GOT3 (cell line): Measurements from ENCODE around the gene CCDC112.
"Not testable (repeated sequence)": the region's sequence is repeated elsewhere in the genome, so short reads cannot be mapped to it uniquely, and the experiment has no call there.

ENCODE experiments used
- DNase-seq: peaks from one replicate; lab custom pipeline; 2025; ENCODE audit warnings: mixed read lengths; lab: John Stamatoyannopoulos, UW

The CCDC112 gene

DNA sequence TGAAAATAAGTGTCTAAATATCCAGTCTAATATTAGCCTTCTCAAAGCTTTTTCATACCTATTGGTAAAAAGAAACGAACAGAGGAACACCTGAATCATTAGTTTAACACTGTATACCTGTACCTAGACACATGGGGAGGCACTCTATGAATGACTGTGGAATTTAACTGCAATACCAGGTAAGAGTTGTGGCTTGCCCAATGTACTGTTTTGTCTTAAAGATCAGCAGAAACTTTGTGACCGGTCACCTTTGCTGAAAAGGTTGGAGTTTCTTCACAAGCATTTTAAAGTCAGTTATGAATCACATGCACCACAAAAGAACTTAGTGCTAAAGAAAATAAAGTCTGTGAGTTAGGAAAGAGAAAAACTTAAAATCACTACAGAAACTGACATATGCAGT, 36.2 kb downstream of the CCDC112 start:
- DNase-seq: no peak

DNA sequence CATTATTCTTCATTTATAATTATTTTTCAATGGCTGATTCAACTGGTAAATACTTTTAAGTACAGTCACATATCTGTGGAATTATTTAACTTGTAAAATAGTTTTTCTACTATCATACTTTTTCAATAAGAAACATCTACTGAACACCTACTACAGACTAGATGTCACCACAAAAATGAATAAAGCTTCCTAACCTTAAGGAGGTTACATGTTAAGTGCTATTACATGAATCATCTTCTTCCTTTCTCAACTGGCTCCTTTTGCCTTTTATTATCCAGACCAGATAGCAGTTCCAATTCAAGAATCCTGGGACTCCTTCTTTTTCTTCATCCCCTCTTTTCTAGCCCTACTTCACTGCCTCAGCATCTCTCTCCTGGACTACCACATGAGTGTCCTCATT, 38.5 kb downstream of the CCDC112 start:
- DNase-seq: no peak

DNA sequence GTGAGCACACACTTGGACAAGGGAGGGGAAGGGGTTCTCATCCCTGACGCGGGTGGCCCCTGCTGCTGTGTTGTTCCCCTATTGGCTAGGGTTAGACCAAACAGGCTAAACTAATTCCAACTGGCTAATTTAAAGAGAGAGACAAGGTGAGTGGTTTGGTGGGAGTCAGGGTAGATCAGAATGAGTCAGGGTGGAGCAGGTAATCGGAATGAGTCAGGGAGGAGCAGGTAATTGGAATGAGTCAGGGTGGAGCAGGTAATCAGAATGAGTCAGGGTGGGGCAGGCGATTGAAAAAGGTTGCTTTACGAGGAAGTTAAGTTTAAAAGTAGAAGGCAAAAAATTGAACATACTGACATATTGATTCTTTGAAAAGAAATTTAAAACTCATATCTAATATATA, 47.1 kb downstream of the CCDC112 start:
- DNase-seq: not testable (repeated sequence)

DNA sequence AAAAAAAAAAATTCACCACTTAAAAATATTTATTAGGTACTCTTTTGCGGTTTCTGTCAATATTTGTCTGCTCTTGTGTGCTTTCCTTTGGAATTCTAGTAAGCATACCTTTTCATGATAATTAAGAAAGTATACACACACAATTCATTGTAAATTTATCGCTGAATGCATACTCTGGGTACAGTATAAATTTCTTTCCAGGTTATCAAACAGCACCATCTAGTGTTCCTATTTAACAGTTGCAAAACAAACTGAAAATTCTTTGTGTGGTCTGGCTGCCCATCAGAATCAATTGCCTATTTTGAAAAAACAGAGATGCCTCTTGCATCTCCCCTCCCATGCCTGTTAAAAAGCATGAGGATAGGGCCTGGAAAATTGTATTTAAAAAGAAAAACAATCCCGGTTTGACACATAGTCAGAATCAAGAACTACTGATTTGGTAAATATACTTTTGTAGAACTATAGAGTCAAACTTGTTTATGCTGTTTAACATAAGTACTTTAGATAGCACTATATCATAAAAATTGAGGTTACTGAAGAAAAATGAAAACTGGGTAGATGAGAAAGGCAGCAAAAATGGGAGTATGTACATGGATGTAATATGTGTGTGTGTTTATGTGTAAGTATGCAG, 50.0 kb downstream of the CCDC112 start:
- no peak for DNase-seq

DNA sequence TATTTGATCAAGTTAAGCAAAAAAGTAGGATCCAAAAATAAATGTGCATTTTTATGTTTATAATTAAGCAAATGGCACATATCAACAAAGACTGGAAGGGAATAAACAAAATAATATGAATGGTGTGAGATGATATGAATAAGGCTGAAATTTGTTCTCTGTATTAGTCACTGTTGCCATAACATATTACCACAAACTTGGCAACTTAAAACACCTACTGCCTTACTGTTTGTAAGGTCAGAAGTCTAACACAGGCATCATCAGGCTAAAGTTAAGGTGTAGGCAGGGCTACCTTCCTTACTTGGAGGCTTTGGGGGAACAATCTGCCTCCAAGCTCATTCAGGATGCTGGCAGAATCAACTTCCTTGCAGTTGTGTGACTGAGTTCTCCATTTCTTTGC, 53.0 kb downstream of the CCDC112 start:
- DNase-seq: no peak

DNA sequence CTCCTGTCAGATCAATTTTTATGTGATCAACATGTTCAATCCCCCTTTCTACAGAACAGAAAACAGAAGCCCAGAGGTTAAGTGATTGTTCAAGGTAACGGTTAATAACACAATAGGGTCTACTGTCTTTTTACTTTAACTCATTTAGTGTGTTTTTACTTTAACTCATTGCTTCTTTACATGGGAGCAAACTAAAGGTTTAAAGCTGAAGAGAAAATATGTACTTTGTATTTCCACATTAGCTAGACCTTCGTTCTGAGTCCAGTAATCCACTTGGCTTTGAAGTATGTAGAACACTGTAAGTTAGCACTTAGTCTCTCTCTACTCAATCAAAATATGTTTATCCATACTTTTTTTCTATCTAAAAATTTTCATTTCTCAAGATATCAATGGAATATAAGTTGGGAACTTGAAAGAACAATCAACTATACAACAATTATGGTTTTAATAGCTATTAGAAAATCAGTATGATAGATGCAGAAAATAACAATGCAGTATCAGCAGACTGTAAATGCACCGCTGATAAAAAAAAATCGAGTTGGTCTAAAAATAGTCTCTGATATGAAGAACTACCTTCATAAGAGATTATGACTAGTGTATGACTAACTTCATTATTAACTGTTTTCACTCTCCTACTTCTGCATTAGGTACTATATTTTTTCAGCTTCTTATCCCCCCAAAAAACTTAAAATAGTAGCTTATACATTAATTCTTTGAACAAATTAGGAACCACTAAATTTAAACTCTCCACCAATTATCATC, 54.4 kb downstream of the CCDC112 start:
- no peak for DNase-seq

DNA sequence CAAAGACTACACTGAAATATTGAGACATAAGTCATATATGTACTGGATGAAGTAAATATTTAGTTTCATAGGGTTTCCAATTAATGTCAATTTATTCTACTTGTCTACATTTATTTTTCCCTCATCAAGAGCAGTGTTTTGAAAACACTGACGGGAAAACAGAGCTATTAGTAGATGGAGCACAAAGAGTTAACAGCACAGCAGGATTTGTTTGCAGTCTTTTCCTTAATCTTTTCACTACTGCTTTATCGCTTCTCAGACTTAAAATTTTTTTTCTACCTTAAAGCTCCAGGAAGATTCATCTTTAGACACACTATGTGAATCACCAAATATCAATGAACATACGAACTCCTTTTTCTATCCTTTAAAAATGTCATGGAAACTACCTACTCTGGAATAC, 59.4 kb downstream of the CCDC112 start:
- no peak for DNase-seq

DNA sequence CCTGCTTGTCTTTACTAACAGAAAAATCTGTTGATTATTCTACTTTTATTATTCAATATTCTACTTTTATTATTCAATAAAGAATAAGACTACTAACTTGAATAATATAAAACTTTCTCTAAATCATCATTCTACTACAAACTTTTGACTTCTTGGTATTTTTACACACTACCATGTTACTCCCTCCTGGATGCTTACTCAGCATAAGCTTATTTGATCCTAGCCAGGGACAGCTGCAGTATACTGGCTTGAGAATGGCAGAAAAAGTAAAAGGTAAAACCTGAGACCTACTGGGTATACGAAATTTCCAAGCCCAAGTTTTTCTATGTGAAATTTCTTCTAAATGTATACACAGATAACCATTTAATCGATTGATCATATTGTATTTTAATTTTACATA, 59.9 kb downstream of the CCDC112 start:
- no peak for DNase-seq

DNA sequence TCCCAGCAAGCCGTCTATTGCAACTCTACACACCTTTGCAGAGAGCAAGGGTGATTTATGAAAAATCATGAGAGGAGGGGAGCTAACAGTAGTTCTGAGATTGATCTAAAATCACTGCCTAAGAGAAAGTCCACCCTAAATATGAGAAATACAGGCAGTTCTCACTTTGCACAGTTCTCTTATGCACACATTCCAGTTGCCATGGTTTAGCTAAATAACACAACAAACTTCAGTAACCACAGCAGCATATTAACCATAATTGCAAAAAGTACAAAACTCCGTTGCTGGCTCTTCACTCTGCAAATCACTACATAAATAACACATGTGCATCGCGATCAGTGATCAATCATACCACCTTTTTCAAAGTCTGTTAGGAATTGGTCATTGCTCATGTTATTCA, 64.9 kb downstream of the CCDC112 start:
- no peak for DNase-seq

DNA sequence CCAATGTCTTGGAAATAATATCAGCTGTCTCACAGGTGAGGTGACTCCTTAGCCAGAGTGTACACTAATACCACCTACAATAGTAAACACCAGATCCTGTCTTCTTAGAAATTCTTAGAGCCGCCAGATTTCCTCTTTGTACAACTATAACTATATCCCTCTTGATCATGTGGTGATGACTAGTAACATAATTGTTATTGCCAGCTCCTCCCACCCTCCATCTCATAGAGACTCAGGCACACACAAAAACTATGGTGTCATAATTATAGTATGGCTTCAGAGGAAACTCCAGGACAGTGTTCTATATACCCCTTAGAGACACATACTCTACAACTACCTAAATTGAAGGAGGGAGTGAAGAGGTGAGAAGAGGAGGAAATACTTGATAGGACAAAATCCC, 66.8 kb downstream of the CCDC112 start:
- no peak for DNase-seq

DNA sequence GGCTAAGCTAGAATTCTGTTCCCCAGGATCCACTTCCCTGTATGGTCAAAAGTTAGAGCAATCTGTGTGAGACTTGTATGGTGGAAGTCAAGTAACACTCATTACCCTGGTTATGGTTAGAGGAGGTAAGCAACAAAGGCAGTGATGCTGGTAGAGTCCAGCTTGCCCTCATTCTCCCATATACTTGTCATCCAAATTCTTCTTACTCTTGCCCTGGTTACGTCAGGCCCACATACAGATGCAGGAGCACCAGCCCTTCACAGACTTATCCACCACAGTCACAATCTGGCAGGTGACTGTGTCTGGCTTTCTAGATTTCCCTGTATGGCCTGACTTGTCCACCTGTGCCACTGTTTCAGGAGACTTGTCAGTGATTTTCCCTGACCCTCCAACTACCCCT, 69.2 kb downstream of the CCDC112 start:
- no peak for DNase-seq
